A673 (cell line): ENCODE measurements around the gene ASPSCR1.

ENCODE experiments used
- CTCF ChIP-seq: fragments of 300-800, 200-600 bp; sonication (generic); conservative IDR thresholded peaks from 2 replicates; pipeline ENCODE4 v1.5.1; 2017; ENCODE audit warnings: low read depth, mild to moderate bottlenecking, antibody characterized with exemption, low read length, moderate library complexity, mixed read lengths
- EZH2 ChIP-seq: fragments of 200-600 bp; sonication (generic); IDR thresholded peaks from 2 replicates; pipeline ENCODE4 v1.6.1; 2017; ENCODE audit warnings: borderline replicate concordance, low read depth, mild to moderate bottlenecking, mixed read lengths, antibody characterized with exemption, low read length; ENCODE audit not compliant: poor library complexity, severe bottlenecking

- TF ChIP-seq CTCF (no peak), EZH2 (no peak)
Observed at GRCh38 chr17:82018152-82018988, 40.9 kb downstream of the ASPSCR1 start.
